Chondrocyte (in vitro differentiated cells): ENCODE results near the gene PRPF39. TPM values are rescaled to one million over a fixed set of nuclear protein-coding genes. Genes with fewer than 3 reads are reported as not detected.
"Not testable (repeated sequence)": the region's sequence is repeated elsewhere in the genome, so short reads cannot be mapped to it uniquely, and the experiment has no call there.

ENCODE experiments used
- DNase-seq: peaks from one replicate; pipeline ENCODE4 v3.0.0; 2021; ENCODE audit warnings: mixed read lengths, low spot score
- H3K27ac Mint-ChIP-seq: one replicate; pipeline ENCODE4 v1.8.0; 2021; ENCODE audit warnings: mild to moderate bottlenecking, moderate library complexity, mixed read lengths; ENCODE audit not compliant: unreplicated experiment
- H3K27me3 Mint-ChIP-seq: 2 replicates; pipeline ENCODE4 v1.8.0; 2021; ENCODE audit warnings: low read depth, mixed read lengths
- H3K36me3 Mint-ChIP-seq: 2 replicates; pipeline ENCODE4 v1.8.0; 2021; ENCODE audit warnings: low read depth, mixed read lengths
- H3K4me1 Mint-ChIP-seq: 2 replicates; pipeline ENCODE4 v1.8.0; 2021; ENCODE audit warnings: low read depth, mild to moderate bottlenecking, mixed read lengths
- H3K4me3 Mint-ChIP-seq: one replicate; pipeline ENCODE4 v1.8.0; 2021; ENCODE audit warnings: mild to moderate bottlenecking, moderate library complexity, mixed read lengths; ENCODE audit not compliant: unreplicated experiment
- H3K9me3 Mint-ChIP-seq: 2 replicates; pipeline ENCODE4 v1.8.0; 2021; ENCODE audit warnings: low read depth, mixed read lengths
- total RNA-seq: library from RNA; stranded (reverse); gene quantifications from 3 replicates; pipeline ENCODE4 v1.2.1, GENCODE V29; 2021
- TF ChIP-seq, protein P1 (sequence below): fragments of 200-600 bp; sonication (generic); IDR thresholded peaks from 2 replicates; pipeline ENCODE4 v1.5.0; 2021; ENCODE audit warnings: antibody characterized with exemption, mild to moderate bottlenecking, moderate library complexity

Gene PRPF39
- total RNA-seq, 1 donor from 2014 or later = 37.1 TPM

DNA sequence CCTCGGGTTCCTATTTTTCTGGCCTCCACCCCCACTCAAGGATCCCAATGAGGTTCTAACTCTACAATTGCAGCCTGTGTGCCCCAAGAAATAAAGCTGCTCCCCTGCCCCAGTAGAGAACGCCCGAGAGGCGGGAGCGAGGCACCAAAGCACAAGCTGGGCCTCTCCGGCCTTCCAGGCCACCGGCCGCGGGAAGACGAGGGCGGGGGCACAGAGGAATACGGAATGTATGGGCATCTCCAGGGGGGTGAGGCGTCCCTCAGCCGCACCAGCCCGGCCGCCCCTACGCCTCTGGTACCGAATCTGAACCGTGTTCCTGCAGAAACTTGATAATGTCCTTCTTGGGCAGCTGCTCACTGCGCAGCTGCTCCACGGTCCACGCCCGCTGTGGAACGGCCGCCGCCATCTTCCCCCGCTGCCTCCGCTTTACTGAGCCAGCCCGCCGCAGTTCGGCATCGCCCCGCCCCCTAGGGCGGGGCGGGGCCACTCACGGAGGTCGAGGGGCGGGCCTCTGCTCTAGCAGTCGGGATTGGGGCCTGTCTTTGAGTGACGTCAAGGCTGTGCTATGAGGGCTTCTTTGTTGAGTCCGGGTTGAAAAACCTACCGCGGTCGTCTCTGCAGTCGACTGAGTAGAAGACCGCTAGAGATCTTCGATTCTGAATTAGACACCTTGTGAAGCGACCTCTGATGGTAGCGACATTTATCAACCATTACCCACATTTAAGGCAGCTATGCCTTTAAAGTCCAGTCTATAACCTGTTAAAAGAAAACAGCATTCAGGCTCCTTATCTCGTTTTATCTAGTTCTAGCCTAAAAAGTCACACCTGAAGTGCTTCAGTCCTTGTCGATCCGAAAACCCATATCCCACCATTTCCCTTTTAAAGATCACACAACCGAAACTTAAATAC, 50.4 kb downstream of the PRPF39 start, which contains the start of gene FKBP3:
Gene FKBP3 (minus strand): TSS at position 431 of the 908 bp plus-strand sequence. CDS start 25 bp downstream, at position 406.
- Mint-ChIP-seq H3K27me3 (no peaks in the 10 kb centered on the region), H3K9me3 (no peaks in the 10 kb centered on the region), H3K4me1 (peaks cover 57% of the 10 kb centered on the region), H3K4me3 (peak within 1 kb of the TSS; percentile 100), H3K36me3 (peaks cover 1% of the 10 kb centered on the region), H3K27ac (peak within 1 kb of the TSS; percentile 99)
- peak; percentile 98 for DNase-seq
- TF ChIP-seq, protein P1, sequence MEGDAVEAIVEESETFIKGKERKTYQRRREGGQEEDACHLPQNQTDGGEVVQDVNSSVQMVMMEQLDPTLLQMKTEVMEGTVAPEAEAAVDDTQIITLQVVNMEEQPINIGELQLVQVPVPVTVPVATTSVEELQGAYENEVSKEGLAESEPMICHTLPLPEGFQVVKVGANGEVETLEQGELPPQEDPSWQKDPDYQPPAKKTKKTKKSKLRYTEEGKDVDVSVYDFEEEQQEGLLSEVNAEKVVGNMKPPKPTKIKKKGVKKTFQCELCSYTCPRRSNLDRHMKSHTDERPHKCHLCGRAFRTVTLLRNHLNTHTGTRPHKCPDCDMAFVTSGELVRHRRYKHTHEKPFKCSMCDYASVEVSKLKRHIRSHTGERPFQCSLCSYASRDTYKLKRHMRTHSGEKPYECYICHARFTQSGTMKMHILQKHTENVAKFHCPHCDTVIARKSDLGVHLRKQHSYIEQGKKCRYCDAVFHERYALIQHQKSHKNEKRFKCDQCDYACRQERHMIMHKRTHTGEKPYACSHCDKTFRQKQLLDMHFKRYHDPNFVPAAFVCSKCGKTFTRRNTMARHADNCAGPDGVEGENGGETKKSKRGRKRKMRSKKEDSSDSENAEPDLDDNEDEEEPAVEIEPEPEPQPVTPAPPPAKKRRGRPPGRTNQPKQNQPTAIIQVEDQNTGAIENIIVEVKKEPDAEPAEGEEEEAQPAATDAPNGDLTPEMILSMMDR = peak; percentile 64

DNA sequence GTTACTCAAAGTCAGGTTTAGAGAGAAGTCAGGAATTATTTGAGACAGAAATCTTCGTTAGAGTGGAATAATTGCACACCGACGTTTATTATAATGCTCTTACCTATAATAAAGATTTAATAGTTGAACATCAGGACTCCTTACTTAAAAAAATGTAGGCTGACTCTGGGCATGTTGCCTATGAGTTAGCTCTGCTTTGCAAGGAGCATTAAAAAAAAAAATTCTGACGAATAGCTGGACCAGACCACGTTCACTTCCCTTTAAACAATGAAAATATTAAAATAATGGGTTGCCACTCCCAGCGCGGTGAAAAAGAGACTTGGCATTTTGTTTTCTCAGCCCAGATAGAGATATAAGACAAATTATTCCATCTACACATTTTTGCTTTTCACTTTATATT, 51.2 kb downstream of the PRPF39 start:
- no peak for DNase-seq
- no peaks in the 10 kb centered on the region for H3K27me3 Mint-ChIP-seq
- peaks cover 1% of the 10 kb centered on the region for H3K36me3 Mint-ChIP-seq
- TF ChIP-seq, protein P1 = no peak
- H3K4me1 Mint-ChIP-seq = peaks cover 52% of the 10 kb centered on the region
- H3K9me3 Mint-ChIP-seq = no peaks in the 10 kb centered on the region
- H3K4me3 Mint-ChIP-seq = peak overlapping the region; percentile 100
- peak overlapping the region; percentile 99 for H3K27ac Mint-ChIP-seq

DNA sequence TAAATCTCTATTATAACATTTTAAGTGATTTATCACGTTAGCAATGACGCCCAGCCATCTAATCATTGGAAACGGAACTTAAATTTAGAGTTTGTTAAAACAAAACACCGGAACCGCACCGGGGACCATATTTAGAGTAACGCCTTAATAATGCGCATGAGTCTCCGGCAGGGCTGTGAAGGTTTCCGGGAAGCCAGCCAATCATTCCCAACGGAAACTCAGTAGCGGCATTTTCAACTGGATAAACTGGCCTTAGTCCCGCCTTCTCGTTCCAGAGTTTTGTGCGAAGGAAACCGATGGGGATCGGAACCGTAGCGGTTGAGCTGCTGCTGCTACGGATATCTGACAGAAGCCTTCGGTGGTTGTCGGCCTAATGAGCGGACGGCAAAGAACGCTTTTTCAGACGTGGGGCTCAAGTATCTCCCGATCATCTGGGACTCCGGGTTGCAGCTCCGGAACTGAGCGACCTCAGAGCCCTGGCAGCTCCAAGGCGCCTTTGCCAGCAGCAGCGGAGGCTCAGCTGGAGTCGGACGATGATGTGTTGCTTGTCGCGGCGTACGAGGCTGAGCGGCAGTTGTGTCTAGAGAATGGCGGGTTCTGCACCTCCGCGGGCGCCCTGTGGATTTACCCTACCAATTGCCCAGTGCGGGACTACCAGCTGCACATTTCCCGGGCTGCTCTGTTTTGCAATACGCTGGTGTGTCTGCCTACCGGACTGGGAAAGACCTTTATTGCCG, 51.9 kb downstream of the PRPF39 start, which contains the start of gene FANCM:
Gene FANCM (plus strand): TSS at position 272 of the 737 bp plus-strand sequence. CDS start 102 bp downstream, at position 374.
- H3K4me3 Mint-ChIP-seq = peak within 1 kb of the TSS; percentile 100
- peaks cover 1% of the 10 kb centered on the region for H3K36me3 Mint-ChIP-seq
- DNase-seq = no peak
- H3K27me3 Mint-ChIP-seq = no peaks in the 10 kb centered on the region
- TF ChIP-seq, protein P1 = peak; percentile 15
- H3K9me3 Mint-ChIP-seq = no peaks in the 10 kb centered on the region
- peak within 1 kb of the TSS; percentile 99 for H3K27ac Mint-ChIP-seq
- H3K4me1 Mint-ChIP-seq = peaks cover 49% of the 10 kb centered on the region

DNA sequence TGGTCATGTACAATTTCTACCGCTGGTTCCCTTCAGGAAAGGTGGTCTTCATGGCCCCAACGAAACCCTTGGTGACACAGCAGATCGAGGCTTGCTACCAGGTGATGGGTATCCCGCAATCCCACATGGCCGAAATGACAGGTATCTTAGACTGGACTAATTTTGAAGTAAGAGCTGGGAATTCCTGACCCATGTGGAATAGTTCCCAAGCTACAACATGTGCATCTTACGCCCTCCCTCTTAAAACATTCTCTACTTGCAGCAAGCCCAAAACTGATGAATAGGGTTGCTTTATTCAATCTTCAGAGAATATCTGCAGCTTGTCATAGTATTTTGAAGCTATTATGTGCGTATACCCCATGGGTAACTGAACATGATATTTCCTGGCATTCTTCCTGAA, 52.5 kb downstream of the PRPF39 start:
- Mint-ChIP-seq H3K27ac (peak overlapping the region; percentile 99), H3K27me3 (no peaks in the 10 kb centered on the region), H3K36me3 (peaks cover 1% of the 10 kb centered on the region), H3K4me1 (peaks cover 46% of the 10 kb centered on the region), H3K4me3 (peak overlapping the region; percentile 100), H3K9me3 (no peaks in the 10 kb centered on the region)
- TF ChIP-seq, protein P1 = no peak
- no peak for DNase-seq

DNA sequence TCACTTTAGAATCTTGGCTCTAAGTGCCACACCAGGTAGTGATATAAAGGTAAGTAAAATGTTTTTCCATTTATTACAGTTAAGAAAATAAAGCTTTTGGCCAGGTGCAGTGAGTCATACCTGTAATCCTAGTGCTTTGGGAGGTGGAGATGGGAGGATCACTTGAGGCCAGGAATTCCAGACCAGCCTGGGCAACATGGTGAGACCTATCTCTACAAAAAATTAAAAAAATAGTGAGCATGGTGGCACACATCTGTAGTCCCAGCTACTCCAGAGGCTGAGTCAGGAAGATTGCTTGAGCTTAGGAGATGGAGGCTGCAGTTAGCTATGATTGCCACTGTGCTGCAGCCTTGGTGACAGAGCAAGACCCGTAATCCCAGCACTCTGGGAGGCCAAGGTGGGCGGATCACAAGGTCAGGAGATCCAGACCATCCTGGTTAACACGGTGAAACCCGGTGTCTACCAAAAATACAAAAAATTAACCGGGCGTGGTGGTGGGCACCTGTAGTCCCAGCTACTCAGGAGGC, 56.8 kb downstream of the PRPF39 start:
- TF ChIP-seq, protein P1 = no peak
- H3K4me1 Mint-ChIP-seq = peaks cover 24% of the 10 kb centered on the region
- H3K4me3 Mint-ChIP-seq = no peak overlapping the region
- no peaks in the 10 kb centered on the region for H3K27me3 Mint-ChIP-seq
- H3K36me3 Mint-ChIP-seq = no peaks in the 10 kb centered on the region
- H3K9me3 Mint-ChIP-seq = no peaks in the 10 kb centered on the region
- no peak for DNase-seq
- H3K27ac Mint-ChIP-seq = no peak overlapping the region

DNA sequence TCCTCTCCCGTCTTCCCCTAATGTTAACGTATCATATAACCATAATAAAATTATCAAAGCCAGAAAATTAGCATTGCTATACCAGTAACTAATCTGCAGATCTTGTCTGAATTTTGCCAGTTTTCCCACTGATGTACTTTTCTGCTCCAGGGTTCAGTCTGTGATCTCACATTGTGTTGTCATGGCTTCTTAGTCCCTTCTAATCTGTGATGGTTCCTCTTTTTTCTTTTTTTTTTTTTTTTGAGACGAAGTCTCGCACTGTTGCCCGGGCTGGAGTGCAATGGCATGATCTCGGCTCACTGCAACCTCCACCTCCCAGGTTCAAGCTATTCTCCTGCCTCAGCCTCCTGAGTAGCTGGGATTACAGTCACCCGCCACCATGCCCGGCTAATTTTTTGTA, 58.2 kb downstream of the PRPF39 start:
- not testable (repeated sequence) for H3K4me3 Mint-ChIP-seq, H3K9me3 Mint-ChIP-seq, DNase-seq, H3K27me3 Mint-ChIP-seq, H3K36me3 Mint-ChIP-seq, H3K27ac Mint-ChIP-seq
- peaks cover 13% of the 10 kb centered on the region for H3K4me1 Mint-ChIP-seq
